Activated naive CD4-positive, alpha-beta T cell treated with anti-CD3 and anti-CD28 coated beads, Interleukin-2, amount 50 U/mL, for 16 hours (primary cell): ENCODE data around the gene OR1E2.

ENCODE experiments used
- DNase-seq: peaks from one replicate; pipeline ENCODE4 v3.0.0-alpha.2; 2020

OR1E2 gene

GRCh38 chr17:3389791-3390190, 43.9 kb downstream of the OR1E2 start:
- DNase-seq = no peak

GRCh38 chr17:3385869-3386816, 47.5 kb downstream of the OR1E2 start, which contains the start of gene OR3A2:
TSS of gene OR3A2 (minus strand) at chr17:3386308.
- peak; percentile 53 for DNase-seq
